ENCODE data around the gene DCT.
"Not testable (repeated sequence)": the region's sequence is repeated elsewhere in the genome, so short reads cannot be mapped to it uniquely, and the experiment has no call there.

DCT gene

DNA sequence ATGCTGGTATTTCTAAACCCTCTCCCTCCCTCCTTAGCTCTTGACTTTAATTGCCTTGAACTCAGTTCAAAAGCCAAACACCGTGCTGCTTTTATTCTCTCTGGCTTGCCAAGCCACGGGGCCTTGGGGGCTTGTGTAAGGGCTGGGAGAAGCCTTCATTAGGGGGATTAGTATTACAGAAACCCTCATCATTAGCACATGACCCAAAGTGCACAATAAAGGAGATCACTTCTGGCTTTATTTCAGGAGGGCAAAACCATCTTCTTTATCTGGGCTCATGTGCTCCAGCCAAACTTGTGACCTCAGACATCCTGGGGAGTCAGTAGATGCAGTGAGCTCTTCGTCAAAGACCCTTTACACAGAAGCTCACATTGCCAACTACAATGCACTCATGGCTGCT is at the start of gene DCT:
Gene DCT (minus strand): TSS at position 67 of the 400 bp plus-strand sequence. CDS start 427 bp downstream, outside the sequence.
- DNase-seq: no peak

DNA sequence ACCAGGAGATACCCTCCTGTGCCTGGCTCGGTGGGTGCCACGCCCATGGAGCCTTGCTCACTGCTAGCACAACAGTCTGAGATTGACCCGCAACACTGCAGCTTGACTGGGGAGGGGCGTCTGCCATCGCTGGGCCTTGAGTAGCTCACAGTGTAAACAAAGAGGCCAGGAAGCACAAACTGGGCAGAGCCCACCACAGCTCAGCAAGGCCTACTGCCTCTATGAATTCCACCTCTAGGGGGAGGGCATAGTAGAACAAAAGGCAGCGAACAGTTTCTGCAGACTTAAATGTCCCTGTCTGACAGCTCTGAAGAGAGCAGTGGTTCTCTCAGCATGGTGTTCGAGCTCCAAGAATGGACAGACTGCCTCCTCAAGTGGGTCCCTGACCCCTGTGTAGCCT is 47.5 kb upstream of the DCT start:
- not testable (repeated sequence) for DNase-seq

DNA sequence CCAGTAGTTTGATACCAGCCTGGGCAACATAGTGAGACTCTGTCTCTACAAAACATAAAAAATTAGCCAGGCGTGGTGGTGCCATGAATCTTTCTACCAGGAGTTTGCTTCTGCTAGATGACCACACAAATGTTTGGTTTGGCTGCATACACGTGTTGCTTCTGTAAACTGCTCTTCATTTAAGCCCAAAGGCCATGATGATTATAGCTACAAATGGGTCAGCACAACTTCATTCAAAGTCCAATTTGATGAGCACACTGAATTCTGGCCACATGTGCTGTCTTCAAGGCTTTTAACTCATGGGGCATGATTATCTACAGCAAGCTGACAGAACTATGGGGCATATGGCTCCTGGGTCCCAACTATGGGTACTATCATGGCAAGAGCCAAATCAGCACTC is 46.3 kb upstream of the DCT start:
- DNase-seq: no peak

DNA sequence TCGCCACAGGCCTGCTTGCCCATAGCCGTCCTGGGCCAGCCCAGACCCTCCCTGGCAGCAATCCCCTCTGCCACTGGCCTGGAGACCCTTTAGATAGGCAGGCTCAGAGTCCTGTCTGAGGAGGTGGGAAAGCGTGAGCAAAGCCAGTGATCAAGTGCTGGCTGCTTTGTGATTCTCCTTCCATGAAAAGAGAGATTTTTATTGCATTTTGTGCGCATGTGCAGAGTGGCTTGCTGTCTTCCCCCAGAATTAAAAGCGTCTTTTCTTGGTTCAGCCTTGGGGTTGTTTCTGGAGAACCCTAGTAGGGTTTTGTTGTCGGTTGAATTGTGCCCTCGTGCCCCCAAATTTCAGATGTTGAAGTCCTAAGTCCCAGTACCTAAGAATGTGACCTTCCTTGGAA is 44.9 kb upstream of the DCT start:
- no peak for DNase-seq

DNA sequence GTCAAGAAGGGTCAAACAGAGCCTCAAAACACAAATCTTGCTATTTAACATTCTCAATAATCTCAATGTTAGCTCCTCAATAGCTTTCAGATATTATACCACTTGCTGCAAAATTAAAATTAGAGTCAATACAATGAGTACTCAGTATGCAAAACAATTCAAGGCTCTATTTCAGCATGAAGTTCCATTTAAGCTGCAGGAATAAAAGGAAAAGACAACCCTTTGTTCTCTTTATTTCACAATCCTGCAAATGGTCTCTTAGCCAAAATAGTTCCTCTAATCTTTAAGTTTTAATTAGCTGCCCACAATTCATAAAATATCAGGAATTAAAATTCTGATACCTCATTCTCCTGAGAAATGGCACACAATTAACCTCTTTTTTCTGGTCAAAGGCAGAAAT is 40.5 kb upstream of the DCT start:
- no peak for DNase-seq

DNA sequence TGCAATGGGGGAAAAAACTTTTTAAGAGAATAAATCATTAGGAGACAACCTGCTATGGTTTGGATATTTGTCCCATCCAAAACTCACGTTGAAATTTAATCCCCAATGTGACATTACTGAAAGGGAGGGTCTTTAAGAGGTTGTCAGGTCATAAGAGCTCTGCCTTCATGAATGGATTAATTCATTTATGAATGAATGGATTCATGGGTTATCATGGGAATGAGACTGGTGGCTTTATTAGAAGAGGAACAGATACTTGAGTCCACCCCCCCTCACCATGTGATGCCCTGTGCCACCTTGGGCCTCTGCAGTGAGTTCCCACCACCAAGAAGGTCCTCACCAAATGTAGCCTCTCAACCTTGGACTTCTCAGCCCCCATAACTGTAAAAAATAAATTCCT is 37.0 kb upstream of the DCT start:
- no peak for DNase-seq

DNA sequence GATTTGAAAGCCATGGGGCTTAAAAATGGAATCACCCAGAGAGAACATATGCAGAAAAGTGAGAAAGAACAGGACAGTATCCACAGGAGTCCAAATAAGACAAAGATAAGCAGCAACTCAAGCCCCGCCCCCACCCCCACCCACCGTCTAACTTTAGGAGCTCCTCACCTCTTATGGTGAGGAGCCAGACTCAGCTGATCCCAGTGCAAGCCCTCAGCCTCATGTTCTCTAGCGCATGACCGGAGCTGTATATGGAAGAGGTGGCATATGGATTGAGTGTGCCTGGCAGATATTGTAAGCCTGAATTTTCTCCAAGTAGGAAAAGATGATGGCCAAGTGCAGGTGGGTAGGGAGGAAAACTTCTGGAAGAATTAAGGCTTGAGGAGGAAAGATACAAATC is 36.4 kb upstream of the DCT start:
- DNase-seq: no peak

DNA sequence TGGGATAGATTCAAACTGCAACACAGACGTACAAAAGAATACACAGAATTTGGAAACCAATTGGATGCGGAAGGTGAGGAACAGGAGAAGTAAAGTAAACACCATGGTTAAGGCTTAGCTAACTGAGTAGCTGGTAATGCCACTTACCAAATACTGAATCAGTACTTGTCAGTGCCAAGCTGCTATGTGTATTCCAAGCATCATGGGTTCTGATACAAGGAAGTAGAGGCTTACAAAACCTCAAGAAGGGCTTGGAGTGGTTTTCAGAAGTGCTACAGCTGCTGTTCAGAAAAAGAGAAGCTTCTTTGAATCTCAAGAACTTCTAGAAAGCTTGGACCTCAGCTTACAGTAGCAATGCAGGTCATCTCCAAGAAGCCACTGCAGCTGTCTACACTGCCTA is 35.9 kb upstream of the DCT start:
- DNase-seq: no peak

DNA sequence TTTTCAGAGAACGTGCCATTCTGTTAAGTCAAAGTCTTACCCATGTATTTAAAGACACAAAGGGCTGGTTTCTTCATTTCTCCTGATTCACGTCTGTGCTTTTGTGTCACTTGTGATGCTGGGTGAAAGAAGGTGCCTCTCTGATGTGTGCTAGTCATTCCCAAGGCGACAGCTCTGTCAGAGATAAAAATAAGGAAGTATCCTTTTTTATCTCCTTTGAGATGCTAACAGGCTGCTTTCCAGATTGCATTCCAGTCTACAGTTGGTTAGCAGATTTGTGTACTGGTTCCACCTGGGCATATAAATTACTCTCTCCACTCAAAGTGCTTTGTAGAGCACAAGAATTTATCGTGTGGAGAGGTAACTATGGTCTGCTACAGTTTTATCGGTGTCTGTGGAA is 33.5 kb upstream of the DCT start:
- no peak for DNase-seq

DNA sequence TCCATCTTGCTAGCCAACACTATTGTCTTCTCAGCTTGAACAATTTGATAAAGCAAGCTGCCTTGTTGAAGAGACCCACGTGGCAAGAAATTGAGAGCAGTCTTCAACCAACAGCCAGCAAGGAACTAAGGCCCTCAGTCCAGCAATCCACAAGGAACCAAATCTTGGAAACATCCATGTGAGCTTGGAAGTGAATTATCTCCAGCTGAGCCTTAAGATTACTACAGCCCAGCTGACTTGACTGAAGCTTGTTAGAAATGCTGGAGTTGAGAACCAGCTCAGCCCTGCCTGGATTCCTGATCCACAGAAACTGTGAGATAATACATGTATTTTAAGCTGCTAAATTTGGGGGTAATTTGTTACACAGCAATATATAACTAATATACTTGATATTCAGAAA is 26.2 kb upstream of the DCT start:
- DNase-seq: no peak

DNA sequence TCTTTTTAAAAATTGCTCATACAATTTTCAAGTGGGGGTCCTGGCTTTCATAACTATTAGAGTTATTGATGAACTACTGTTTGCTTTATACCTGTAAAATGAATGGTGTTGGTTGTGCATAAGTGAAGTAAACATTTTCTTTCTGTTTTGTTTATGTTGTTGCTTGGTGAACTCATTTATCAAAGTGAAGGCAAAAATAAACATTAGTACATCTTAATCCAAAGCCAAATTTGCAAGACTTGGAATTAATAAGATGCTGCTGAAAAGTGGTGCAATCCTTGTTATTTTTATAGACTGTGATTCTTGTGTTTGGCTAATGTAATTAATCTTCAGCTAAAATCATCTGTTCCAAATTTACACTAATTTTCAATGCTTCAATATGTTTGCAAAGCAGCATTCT is 24.4 kb upstream of the DCT start:
- no peak for DNase-seq

DNA sequence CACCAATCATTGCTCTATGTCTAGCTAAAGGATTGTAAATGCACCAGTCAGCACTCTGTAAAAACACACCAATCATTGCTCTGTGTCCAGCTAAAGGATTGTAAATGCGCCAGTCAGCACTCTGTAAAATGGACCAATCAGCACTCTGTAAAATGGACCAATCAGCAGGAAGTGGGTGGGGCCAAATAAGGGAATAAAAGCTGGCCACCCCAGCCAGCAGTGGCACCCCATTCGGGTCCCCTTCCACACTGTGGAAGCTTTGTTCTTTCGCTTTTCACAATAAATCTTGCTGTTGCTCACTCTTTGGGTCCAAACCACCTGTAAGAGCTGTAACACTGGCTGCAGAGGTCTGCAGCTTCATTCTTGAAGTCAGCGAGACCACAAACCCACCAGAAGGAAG is 19.3 kb upstream of the DCT start:
- not testable (repeated sequence) for DNase-seq

DNA sequence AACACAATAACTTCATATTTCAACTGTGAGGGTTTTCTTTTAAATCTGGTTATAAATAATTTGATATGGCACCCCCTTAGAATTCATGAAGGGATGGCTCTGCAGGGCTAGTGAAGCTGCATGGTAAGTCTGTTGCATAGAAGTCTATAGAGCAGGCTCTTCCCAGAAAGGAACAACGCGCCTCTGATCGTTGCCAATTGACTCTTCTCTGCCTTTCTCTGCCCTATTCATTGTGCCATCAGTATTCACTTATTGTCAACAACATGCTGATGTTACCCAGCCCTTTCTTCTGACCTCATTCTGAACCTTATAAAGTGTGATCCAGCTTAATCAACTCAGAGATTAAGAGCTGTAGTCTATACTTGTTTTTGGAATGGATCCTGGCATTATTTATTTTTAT is 16.3 kb upstream of the DCT start:
- DNase-seq: no peak

DNA sequence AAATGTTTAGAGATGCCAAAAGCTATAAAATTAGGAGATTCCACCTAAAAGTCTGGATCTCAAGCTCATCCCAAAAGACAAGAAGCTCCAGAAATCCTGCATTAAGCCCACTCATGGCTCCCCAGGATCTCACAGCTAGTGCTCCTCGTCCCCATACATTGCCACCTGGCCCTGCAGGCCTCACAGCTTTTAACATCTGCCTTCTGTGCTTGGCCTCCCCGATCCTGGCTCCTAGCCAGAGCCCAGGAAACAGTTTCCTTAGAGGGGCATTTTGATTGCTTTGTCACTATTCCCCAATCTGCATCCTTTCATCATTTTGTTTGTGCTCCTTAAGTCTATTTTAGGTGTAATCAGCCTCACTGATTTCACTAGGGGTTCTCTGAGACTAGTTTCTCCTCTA is 14.5 kb upstream of the DCT start:
- peak; percentile 4 for DNase-seq

DNA sequence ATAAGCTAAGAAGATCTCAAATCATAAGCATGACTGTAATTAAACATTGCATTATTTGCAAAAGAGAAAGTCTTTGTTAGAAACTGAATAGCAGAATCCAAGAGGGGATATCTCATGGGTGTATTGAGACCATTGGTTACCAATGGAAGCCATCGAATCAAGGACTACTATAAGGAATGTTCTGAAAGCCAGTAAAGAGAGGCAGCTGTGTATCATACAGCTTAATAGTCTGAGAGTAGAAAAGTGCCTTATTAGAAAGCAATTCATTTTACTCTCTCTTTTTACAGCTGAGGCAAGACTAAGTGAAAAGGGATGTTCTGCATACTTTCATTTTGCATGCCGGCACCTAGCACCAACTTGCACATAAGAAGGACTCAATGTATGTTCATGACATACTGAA is 7.6 kb upstream of the DCT start:
- DNase-seq: no peak

DNA sequence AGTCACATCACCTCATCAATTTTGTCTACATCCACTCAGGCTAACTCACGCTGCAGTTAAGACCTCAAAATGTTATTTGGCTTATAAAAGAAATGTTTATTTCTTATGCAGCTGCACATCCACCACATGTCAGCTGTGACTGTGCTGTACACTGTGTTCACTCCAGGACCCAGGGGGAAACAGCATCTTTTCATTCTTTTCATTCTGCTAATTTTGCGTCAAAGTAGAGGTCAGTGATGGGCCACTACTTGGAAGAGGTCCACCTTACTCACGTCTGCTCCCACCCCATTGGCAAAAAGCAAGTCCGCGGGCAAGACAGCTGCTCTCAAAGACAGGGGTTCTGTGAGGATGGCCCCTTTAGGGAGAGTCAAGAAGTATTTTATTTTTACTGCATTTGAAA is 4.5 kb upstream of the DCT start:
- DNase-seq: no peak

DNA sequence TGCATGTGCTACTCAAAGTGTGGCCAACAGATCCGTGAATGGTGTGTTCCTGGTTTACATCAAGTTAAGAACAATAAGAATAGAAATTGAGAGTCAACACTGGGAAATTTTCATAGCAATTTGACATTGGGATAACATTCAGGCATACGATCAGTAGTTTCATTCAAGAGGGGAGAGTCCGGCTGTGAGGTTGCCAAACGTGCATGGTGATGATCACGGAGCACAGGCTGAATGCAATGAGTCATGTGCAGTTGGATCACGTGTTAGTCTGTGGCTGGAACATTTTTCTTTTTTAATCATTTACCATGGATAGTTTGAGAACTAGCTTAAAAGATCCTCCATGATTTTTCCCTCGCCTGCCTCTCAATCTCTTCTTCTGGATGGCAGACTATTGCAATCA is 2.5 kb upstream of the DCT start:
- no peak for DNase-seq

DNA sequence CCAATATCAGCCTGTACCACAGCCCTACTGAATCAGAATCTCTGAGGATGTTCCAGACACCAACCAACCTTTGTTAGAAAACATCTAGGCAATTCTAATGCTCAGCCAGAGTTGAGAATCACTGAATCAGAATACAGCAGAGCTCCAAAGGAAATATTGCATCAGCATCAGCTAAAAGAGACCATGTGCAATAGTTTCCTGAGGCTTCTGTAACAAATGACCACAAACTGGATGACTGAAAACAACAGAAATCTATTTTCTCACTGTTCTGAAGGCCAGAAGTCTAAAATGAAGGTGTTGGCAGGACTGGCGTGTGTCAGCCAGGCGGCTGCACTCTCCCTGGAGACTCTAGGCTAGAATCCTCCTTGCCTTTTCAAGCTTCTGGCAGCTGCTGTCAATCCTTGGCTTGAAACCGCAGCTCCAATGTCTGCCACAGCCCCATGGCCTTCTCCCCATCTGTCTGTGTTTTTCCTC is 1.2 kb upstream of the DCT start:
- DNase-seq: no peak

DNA sequence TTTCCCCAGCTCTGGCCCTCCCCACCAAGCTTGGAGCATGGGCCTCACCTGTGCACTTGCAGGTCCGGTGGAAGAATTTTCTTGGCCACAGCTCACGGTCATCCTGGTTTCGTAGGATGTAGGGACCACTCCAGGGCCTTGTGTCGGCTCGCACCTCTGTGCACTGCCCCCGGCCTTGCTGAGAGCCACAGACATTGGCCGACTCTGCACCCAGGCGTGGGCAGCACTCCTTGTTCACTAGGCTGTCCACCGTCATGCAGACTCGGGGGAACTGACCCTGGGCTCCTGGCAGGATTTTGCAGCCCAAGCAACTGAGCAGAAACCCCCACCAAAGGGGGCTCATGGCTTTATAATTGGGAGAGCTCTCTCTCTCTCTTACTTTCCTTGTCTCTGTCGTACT is 569 bp downstream of the DCT start:
- no peak for DNase-seq

DNA sequence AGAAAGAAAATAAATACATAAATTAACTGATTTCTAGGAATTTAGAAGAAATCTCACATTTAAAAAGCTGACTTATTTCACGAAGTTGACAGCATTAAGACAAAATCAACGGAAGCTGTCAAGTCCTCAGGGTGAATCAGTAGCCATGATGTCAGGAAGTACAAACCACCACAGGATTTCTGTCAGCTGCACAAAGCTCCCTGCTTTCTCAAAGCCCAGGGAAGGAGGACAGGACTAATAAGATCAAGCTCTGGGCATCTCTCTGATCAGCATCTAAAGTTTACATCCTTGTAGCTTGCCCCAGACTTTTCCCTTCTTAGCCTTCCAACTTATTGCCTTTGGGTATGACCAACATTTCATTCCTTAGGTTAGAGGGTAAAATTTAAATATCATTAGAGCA is 9.4 kb downstream of the DCT start:
- DNase-seq: no peak

DNA sequence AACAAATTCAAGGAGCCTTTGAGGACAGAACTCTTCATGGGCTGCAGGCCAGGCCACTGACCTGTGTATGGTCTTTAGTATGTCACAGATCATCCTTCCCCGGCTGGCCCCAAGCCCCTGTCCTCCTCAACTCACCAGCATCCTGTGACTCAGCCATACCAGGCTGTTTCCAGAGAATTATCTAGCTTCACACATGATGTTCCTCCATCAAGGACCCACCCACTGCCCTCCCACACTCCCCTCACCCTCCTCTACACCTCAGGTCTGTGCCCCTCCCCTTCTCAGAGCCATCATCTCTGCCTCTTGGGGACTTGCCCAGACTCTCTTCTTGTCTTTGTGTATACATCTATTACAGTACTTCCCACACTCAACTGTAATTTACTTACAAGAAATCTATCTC is 14.7 kb downstream of the DCT start:
- no peak for DNase-seq

DNA sequence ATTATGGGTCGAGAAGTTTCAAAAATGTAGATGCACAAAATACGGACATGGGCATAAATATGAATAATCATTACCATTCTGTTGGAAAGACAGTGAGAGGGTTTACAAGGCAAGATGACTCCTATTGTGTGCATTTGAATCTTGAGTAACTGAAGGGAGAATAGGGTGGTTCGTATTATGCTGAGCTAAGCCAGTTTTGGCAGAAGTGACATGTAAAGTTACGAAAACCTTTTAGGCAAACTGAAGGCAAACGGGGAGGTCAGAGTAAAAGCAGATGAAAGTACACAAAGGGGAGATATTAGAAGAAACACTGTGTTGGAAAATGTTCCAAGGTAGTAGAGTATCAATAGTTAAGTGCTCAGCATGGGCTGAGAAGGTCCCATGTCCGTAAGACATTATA is 16.8 kb downstream of the DCT start:
- no peak for DNase-seq

DNA sequence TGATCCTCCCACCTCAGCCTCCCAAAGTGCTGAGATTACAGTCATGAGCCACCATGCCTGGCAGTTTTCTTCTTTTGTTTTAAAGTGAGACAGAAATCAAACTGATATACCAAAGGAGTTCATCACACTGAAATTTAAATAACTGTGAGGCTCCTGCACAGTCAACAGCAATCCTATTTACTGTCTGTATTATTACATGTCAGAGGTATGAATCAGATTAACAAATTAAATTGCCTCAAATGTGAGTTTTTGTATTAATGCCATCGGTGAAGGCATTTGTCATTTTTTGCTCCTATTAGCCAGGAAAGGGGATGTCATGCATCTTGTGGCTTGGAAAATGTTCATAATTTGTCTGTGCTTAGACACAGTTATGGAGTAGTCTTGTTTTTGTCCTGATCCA is 20.4 kb downstream of the DCT start:
- DNase-seq: no peak

DNA sequence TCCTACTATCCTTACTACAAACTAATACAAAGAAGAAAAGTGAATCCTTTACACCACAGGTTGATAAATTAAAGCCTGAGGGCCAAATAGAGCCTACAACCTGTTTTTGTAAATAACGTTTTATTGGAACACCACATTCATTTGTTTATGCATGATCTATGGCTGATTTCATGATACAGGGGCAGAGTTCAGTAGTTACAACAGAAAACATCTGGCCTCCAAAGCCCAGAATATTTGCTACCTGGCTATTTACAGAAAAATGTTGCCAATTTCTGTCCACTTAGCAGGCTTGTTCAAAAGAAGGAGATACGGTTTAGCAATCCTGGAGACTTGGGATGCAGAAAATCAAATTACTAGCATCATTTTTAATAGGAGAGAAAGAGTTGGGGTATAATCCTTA is 24.1 kb downstream of the DCT start:
- DNase-seq: no peak

DNA sequence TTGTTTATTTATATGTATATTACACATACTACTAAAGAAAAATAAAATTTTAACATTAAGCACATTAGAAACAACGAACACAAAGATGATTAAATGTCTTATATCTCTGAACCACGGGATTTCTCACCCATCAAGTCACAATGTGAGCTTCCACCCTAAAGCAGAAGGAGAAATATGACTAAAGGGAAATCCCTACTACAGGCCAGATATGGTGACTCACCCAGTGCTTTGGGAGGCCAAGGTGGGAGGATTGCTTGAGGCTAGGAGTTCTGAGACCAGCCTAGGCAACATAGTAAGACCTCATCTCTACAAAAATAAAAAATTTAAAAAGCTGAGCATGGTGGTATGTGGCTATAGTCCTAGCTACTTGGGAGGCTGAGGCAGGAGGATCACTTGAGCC is 24.6 kb downstream of the DCT start:
- no peak for DNase-seq

DNA sequence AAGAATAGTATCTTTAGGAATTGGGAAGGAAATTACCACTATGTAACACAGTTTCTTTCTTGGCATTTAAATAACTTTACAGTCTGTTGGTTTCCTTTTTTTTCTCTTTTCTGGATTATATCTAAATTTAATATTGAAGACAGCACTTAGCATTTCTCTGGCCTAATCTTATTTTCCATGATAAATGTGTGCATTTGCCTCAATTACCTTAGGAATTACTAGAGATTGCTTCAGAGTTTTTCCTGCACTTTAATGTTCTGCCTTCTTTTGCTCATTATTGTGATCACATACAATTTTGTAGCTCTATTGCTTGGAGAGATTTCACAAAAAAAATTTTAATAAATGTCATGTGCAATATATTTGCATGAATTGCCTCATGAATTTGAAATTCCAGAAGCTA is 25.1 kb downstream of the DCT start:
- no peak for DNase-seq
